WTC11 (cell line): ENCODE data around the gene PNPO. TPM values are rescaled to one million over a fixed set of nuclear protein-coding genes. Genes with fewer than 3 reads are reported as not detected.

Source experiments
- ATAC-seq: fragments of 200-7000 bp; cut with Tn5 transposase; 2 replicates; pipeline ENCODE4 v1.10.0; 2021; ENCODE audit warnings: mild to moderate bottlenecking, moderate library complexity
- CTCF ChIA-PET: fragments of 300-600 bp; sonication (Branson Sonifier 250); formaldehyde crosslinking; loops from one replicate; lab custom pipeline; 2021; ENCODE audit warnings: antibody characterized with exemption; lab: Charles Lee
- POLR2A ChIA-PET: fragments of 350-600 bp; sonication (Branson Sonifier 250); formaldehyde crosslinking; loops from one replicate; lab custom pipeline; 2021; ENCODE audit warnings: antibody characterized with exemption; lab: Charles Lee
- DNase-seq: peaks from one replicate; pipeline ENCODE4 v3.0.0; 2021; ENCODE audit warnings: low spot score
- H3K27ac Mint-ChIP-seq: 2 replicates; pipeline ENCODE4 v1.8.0; 2021; ENCODE audit warnings: mixed read lengths
- H3K27me3 Mint-ChIP-seq: 2 replicates; pipeline ENCODE4 v1.8.0; 2021; ENCODE audit warnings: low read depth, mild to moderate bottlenecking, moderate library complexity, mixed read lengths
- H3K36me3 Mint-ChIP-seq: 2 replicates; pipeline ENCODE4 v1.8.0; 2021; ENCODE audit warnings: mixed read lengths
- H3K4me1 Mint-ChIP-seq: 2 replicates; pipeline ENCODE4 v1.8.0; 2022; ENCODE audit warnings: mixed read lengths
- H3K4me3 Mint-ChIP-seq: 2 replicates; pipeline ENCODE4 v1.8.0; 2021; ENCODE audit warnings: mild to moderate bottlenecking, moderate library complexity, mixed read lengths
- H3K9me3 Mint-ChIP-seq: 2 replicates; pipeline ENCODE4 v1.8.0; 2021; ENCODE audit warnings: mixed read lengths
- ELF4 ChIP-seq: sonication (generic); formaldehyde crosslinking; IDR thresholded peaks from 2 replicates; pipeline ENCODE4 v1.8.1; 2022; ENCODE audit warnings: low read depth, mild to moderate bottlenecking, moderate library complexity, missing genetic modification reagents
- EMX1 ChIP-seq: fragments of 250-450 bp; sonication (Bioruptor Pico); IDR thresholded peaks from 2 replicates; pipeline ENCODE4 v1.8.0; 2021; ENCODE audit warnings: mild to moderate bottlenecking
- GABPB1 ChIP-seq: sonication (generic); formaldehyde crosslinking; IDR thresholded peaks from 2 replicates; pipeline ENCODE4 v1.8.1; 2023; ENCODE audit warnings: mild to moderate bottlenecking, missing genetic modification reagents
- GRHL2 ChIP-seq: fragments of 250-450 bp; sonication (Bioruptor Pico); IDR thresholded peaks from 2 replicates; pipeline ENCODE4 v1.8.0; 2022; ENCODE audit warnings: mild to moderate bottlenecking, moderate library complexity; ENCODE audit not compliant: insufficient replicate concordance, severe bottlenecking
- HMGXB4 ChIP-seq: sonication (generic); formaldehyde crosslinking; IDR thresholded peaks from 2 replicates; pipeline ENCODE4 v1.8.1; 2023; ENCODE audit warnings: mild to moderate bottlenecking, moderate library complexity, missing genetic modification reagents
- JAZF1 ChIP-seq: fragments of 250-450 bp; sonication (Bioruptor Pico); IDR thresholded peaks from 2 replicates; pipeline ENCODE4 v1.9.0; 2021; ENCODE audit warnings: moderate library complexity, mild to moderate bottlenecking, inconsistent platforms
- KAT7 ChIP-seq: sonication (generic); formaldehyde crosslinking; IDR thresholded peaks from 2 replicates; pipeline ENCODE4 v1.8.1; 2023; ENCODE audit warnings: missing genetic modification reagents, mild to moderate bottlenecking, borderline replicate concordance
- MYBL2 ChIP-seq: sonication (generic); formaldehyde crosslinking; IDR thresholded peaks from 2 replicates; pipeline ENCODE4 v1.8.1; 2023; ENCODE audit warnings: mild to moderate bottlenecking, moderate library complexity, missing genetic modification reagents
- NR1H2 ChIP-seq: sonication (generic); formaldehyde crosslinking; IDR thresholded peaks from 2 replicates; pipeline ENCODE4 v1.9.0; 2021; ENCODE audit warnings: mild to moderate bottlenecking, moderate library complexity, missing genetic modification reagents
- SMAD3 ChIP-seq: sonication (generic); formaldehyde crosslinking; IDR thresholded peaks from 2 replicates; pipeline ENCODE4 v1.8.0; 2022; ENCODE audit warnings: missing genetic modification reagents, mild to moderate bottlenecking, borderline replicate concordance
- TCF7 ChIP-seq: sonication (generic); formaldehyde crosslinking; IDR thresholded peaks from 2 replicates; pipeline ENCODE4 v1.8.0; 2022; ENCODE audit warnings: mild to moderate bottlenecking, low read depth, missing genetic modification reagents, moderate library complexity
- TEAD4 ChIP-seq: sonication (generic); formaldehyde crosslinking; IDR thresholded peaks from 2 replicates; pipeline ENCODE4 v1.8.0; 2022; ENCODE audit warnings: mild to moderate bottlenecking, missing genetic modification reagents
- TP53 ChIP-seq: sonication (generic); formaldehyde crosslinking; IDR thresholded peaks from 2 replicates; pipeline ENCODE4 v1.8.1; 2023; ENCODE audit warnings: mild to moderate bottlenecking, missing genetic modification reagents
- ZBTB43 ChIP-seq: sonication (generic); formaldehyde crosslinking; IDR thresholded peaks from 2 replicates; pipeline ENCODE4 v1.8.1; 2023; ENCODE audit warnings: mild to moderate bottlenecking, missing genetic modification reagents
- ZNF232 ChIP-seq: sonication (generic); formaldehyde crosslinking; IDR thresholded peaks from 2 replicates; pipeline ENCODE4 v1.8.0; 2022; ENCODE audit warnings: mild to moderate bottlenecking, missing genetic modification reagents
- ZNF423 ChIP-seq: fragments of 250-450 bp; sonication (Bioruptor Pico); IDR thresholded peaks from 2 replicates; pipeline ENCODE4 v2.1.2; 2022; ENCODE audit warnings: mild to moderate bottlenecking, moderate library complexity
- ZNF425 ChIP-seq: fragments of 250-450 bp; sonication (Bioruptor Pico); conservative IDR thresholded peaks from 2 replicates; pipeline ENCODE4 v1.9.0; 2021; ENCODE audit warnings: mild to moderate bottlenecking
- ZNF512 ChIP-seq: sonication (generic); formaldehyde crosslinking; IDR thresholded peaks from 2 replicates; pipeline ENCODE4 v1.8.1; 2022; ENCODE audit warnings: missing genetic modification reagents, borderline replicate concordance
- total RNA-seq: library from RNA; stranded (reverse); gene quantifications from 3 replicates; pipeline ENCODE4 v1.2.3, GENCODE V29; 2021

The PNPO gene
- total RNA-seq, 1 experiment from 2014 or later = 12.2 TPM

- TF ChIP-seq HMGXB4 (no peak), TCF7 (CRISPR knock-in tag) (no peak), ZNF232 (CRISPR knock-in tag) (no peak), SMAD3 (no peak), EMX1 (CRISPR knock-in tag) (no peak), MYBL2 (CRISPR knock-in tag) (no peak)
Measured at GRCh38 chr17:47907932-47908562, 33.3 kb upstream of the PNPO start (continued).

- ATAC-seq (no peak), DNase-seq (no peak)
- H3K9me3 Mint-ChIP-seq = no peaks in the 10 kb centered on the region
- no peak overlapping the region for H3K4me3 Mint-ChIP-seq
- ChIA-PET POLR2A (no interaction called here), CTCF (no interaction called here)
- no peaks in the 10 kb centered on the region for H3K4me1 Mint-ChIP-seq
- peaks cover 5% of the 10 kb centered on the region; the same call in 1 of the 2 replicates for H3K36me3 Mint-ChIP-seq
- no peaks in the 10 kb centered on the region for H3K27me3 Mint-ChIP-seq
- TF ChIP-seq ELF4 (CRISPR knock-in tag) = no peak
- no peak for TF ChIP-seq ZNF512 (CRISPR knock-in tag)
- TF ChIP-seq ZNF425 (CRISPR knock-in tag) = no peak
- TF ChIP-seq EMX1 (CRISPR knock-in tag) = no peak
- no peak for TF ChIP-seq ZNF423
- TF ChIP-seq ZBTB43 (CRISPR knock-in tag) = no peak
- TF ChIP-seq GABPB1 (CRISPR knock-in tag) = no peak
- TF ChIP-seq TP53 (CRISPR knock-in tag) = no peak
- no peak for TF ChIP-seq GRHL2 (CRISPR knock-in tag)
- no peak for TF ChIP-seq KAT7 (CRISPR knock-in tag)
- TF ChIP-seq TEAD4 = no peak
- TF ChIP-seq NR1H2 = no peak
- TF ChIP-seq JAZF1 (CRISPR knock-in tag) = no peak
- no peak overlapping the region for H3K27ac Mint-ChIP-seq
Measured at GRCh38 chr17:47913050-47913449, 28.3 kb upstream of the PNPO start.
